Lung (tissue), 12 donors: ENCODE data around the gene TTI1. TPM values are rescaled to one million over a fixed set of nuclear protein-coding genes. Genes with fewer than 3 reads are reported as not detected.

Experiments
- ATAC-seq: fragments of 200-7000 bp; cut with Tn5 transposase; one replicate; pipeline ENCODE4 v1.9.1; 2020; ENCODE audit warnings: moderate number of reproducible peaks; ENCODE audit not compliant: insufficient read depth, low FRiP score
- DNase-seq, 3 donors: peaks; one replicate each; pipeline ENCODE4 v3.0.0-alpha.2; 2013 to 2017
- H3K27ac ChIP-seq, 2 donors: one replicate each; pipeline ENCODE4 v1.5.1; 2013; ENCODE audit warnings: mild to moderate bottlenecking in 2 of 2, moderate library complexity in 2 of 2, control low read depth in 1 of 2, inconsistent platforms in 1 of 2, low read depth in 1 of 2, low read length in 1 of 2
- H3K27me3 ChIP-seq, 3 donors: one replicate each; pipeline ENCODE4 v1.5.1; 2013; ENCODE audit warnings: low read length in 2 of 3; ENCODE audit not compliant: control insufficient read depth in 3 of 3, insufficient read depth in 3 of 3
- H3K36me3 ChIP-seq, 4 donors: one replicate each; pipeline ENCODE4 v1.5.1; 2013; ENCODE audit warnings: low read length in 4 of 4, mild to moderate bottlenecking in 1 of 4, moderate library complexity in 1 of 4; ENCODE audit not compliant: control insufficient read depth in 4 of 4, insufficient read depth in 4 of 4
- H3K4me1 ChIP-seq, 5 donors: one replicate each; pipeline ENCODE4 v1.5.1; 2013; ENCODE audit warnings: low read length in 5 of 5, mild to moderate bottlenecking in 2 of 5, moderate library complexity in 1 of 5; ENCODE audit not compliant: control insufficient read depth in 5 of 5, insufficient read depth in 5 of 5
- H3K4me3 ChIP-seq: one replicate; pipeline ENCODE4 v1.5.1; 2013; ENCODE audit warnings: mild to moderate bottlenecking, control low read depth, moderate library complexity
- H3K9ac ChIP-seq, 2 donors: one replicate each; pipeline ENCODE4 v1.5.1; 2013; ENCODE audit warnings: low read length in 2 of 2, control low read depth in 1 of 2; ENCODE audit not compliant: insufficient read depth in 1 of 2
- H3K9me3 ChIP-seq, 4 donors: one replicate each; pipeline ENCODE4 v1.5.1; 2013; ENCODE audit warnings: low read length in 3 of 4, mild to moderate bottlenecking in 1 of 4, moderate library complexity in 1 of 4; ENCODE audit not compliant: control insufficient read depth in 4 of 4, insufficient read depth in 3 of 4
- WGBS, 2 donors: extraction: QIAGEN DNeasy Blood & Tissue Kit; methylation state at CpG; one replicate each; pipeline ENCODE4 v1.1.7; 2013; 5-methylcytosine and 5-hydroxymethylcytosine counted together
- polyA plus RNA-seq, 2 donors: library from polyadenylated mRNA; stranded (reverse); fragments of 200-250 nt; gene quantifications; one replicate each; pipeline ENCODE4 v1.2.1, GENCODE V29; 2013
- total RNA-seq, 2 donors: library from RNA; depleted of rRNA in 1 of 2; stranded (reverse); fragments of >200 nt in 1 of 2; gene quantifications; one replicate each; pipeline ENCODE4 v1.2.1, GENCODE V29; 2014 to 2021
- TF ChIP-seq, protein P1 (sequence below): IDR thresholded peaks from 2 replicates; pipeline ENCODE4 v1.5.1; 2012; ENCODE audit warnings: mild to moderate bottlenecking; ENCODE audit errors: control extremely low read depth, extremely low read depth
- donor health status: control.
- donor health status: control.
- donor health status: Bipolar disorder and iron deficiency.
- donor health status: healthy.
- donor health status: DM: yes; HTN: yes; CAD: no.

Gene TTI1
- total and polyA plus RNA-seq, 4 donors, result 6.7 to 33.8 (median 15.5) TPM

DNA sequence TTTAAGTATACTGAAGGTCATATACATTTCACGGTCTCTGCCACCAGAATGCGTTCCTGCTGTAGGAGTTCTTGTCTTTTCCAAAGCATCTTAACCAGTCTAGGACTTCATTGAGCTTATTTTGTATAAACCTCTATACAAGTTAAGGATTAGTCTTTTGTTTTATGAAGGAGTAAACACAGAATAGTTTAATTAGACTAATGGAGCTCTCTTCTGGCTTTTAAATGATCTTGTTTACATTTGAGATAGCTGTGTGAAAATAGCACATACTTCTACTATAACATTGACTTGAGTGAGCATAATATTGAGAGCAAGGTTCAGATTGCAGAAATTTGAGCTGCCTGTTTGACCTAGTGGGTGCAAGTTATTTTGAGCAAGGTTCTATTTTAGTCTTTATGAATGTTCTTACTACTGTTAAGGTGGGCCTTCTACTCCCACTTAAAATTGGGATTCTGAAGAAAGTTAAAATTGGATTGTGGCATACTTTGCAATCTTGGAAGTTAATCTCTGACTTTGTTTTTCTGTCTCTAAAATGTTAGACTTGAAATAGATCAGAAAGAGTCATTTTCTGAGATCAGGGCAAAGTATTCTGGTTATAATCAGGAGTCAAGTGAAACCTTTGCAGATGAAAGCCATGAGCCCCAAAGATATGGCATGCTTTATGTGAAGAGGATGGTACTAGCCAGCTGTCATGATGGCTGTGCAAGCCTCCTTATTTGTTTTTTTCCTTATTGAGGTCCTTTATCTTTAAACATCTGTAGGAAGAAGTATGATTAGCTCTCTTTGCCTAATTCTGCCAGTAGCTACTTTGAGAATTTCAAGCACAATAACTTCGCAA lies 42.1 kb upstream of the TTI1 start:
- DNase-seq (peak in 2 of 3 donors; percentile 50 to 51), ATAC-seq (no peak)
- Histone ChIP-seq H3K9me3 (peaks cover 0 to 2% (median 0%) of the 10 kb centered on the region in 4 donors), H3K27ac (peak overlapping the region in 1 of 2 donors; percentile 78), H3K36me3 (peaks cover 13 to 22% (median 17%) of the 10 kb centered on the region in 4 donors), H3K4me3 (no peak overlapping the region), H3K4me1 (peaks cover 2 to 44% (median 27%) of the 10 kb centered on the region in 5 donors), H3K27me3 (no peaks in the 10 kb centered on the region), H3K9ac (no peak overlapping the region)
- TF ChIP-seq, protein P1, sequence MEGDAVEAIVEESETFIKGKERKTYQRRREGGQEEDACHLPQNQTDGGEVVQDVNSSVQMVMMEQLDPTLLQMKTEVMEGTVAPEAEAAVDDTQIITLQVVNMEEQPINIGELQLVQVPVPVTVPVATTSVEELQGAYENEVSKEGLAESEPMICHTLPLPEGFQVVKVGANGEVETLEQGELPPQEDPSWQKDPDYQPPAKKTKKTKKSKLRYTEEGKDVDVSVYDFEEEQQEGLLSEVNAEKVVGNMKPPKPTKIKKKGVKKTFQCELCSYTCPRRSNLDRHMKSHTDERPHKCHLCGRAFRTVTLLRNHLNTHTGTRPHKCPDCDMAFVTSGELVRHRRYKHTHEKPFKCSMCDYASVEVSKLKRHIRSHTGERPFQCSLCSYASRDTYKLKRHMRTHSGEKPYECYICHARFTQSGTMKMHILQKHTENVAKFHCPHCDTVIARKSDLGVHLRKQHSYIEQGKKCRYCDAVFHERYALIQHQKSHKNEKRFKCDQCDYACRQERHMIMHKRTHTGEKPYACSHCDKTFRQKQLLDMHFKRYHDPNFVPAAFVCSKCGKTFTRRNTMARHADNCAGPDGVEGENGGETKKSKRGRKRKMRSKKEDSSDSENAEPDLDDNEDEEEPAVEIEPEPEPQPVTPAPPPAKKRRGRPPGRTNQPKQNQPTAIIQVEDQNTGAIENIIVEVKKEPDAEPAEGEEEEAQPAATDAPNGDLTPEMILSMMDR, result no peak
- 81 to 85% methylated on average over 3 of the region's 3 CpGs for WGBS, 2 donors

DNA sequence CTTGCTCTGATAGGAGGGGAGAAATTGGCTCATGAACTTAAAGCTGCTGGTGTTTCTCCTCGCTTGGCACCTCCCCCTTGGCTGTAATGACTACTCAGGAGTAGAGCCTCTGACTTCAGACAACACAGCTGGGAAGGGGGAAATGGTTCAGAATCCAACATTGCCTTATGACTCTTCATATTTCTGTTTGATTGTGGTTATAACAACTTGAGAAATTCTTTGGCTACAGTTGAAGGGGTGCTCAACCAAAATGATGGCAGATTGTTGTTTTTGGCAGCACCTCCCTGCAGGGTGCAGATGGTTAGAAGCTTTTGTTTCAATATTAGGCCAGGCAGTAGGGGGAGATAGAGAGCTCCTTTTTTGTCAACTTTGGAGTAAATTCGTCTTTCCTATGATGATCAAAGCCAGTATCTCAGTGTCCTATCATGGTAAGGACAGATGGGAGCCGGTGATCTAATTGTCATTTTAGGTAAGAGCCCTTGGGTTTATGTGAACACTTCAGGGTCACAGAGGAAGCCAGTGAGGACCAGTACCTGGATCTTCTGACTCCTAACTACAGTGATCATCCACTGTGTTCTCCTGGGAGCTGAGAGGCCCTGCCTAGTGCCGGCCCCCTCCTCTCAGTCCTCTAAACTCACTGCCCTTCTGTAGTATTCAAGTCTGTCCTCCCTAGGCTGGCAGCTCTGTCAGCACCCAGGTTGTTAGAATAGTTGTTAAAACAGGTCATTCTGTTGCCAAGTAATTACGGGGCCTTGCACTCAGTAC lies 40.2 kb upstream of the TTI1 start:
- peak overlapping the region; percentile 29 to 54 for H3K27ac ChIP-seq
- TF ChIP-seq, protein P1, result peak; percentile 28
- no peak overlapping the region for H3K4me3 ChIP-seq
- H3K9me3 ChIP-seq, result no peaks in the 10 kb centered on the region
- H3K4me1 ChIP-seq, result peaks cover 2 to 44% (median 27%) of the 10 kb centered on the region in 5 donors
- no peaks in the 10 kb centered on the region for H3K27me3 ChIP-seq
- WGBS, 2 donors, result 47 to 68% methylated on average over 5 of the region's 5 CpGs
- H3K9ac ChIP-seq, result peak overlapping the region in 1 of 2 donors; percentile 14
- H3K36me3 ChIP-seq, result peaks cover 19 to 38% (median 29%) of the 10 kb centered on the region in 4 donors
- DNase-seq (peak; percentile 85 to 98 (median 98)), ATAC-seq (peak; percentile 84)

DNA sequence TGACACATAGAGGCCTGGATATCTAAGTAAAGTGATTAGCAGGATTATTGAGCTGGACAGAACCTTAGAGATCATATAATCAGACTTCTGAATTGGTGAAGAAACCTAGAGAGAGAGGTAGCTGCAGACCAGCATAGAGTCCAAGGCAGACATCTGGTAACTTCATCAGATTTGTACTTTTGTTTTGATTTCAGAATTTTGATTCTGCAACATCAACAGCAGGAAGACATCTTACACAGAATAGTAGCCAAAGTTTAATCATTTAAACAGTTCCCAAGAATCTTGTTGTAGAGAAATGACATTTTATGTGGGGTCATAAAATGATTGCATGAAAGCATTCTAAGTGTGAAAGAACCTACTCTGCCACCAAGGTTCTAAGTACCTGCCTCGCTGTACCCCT lies 39.6 kb upstream of the TTI1 start:
- Histone ChIP-seq H3K9ac (no peak overlapping the region), H3K36me3 (peaks cover 17 to 39% (median 34%) of the 10 kb centered on the region in 4 donors), H3K27ac (peak overlapping the region; percentile 13 to 38), H3K4me3 (no peak overlapping the region), H3K27me3 (no peaks in the 10 kb centered on the region), H3K9me3 (no peaks in the 10 kb centered on the region), H3K4me1 (peaks cover 2 to 44% (median 27%) of the 10 kb centered on the region in 5 donors)
- TF ChIP-seq, protein P1, result no peak
- WGBS, 2 donors, result 50 to 67% methylated on average over 1 of the region's 1 CpG
- ATAC-seq (no peak), DNase-seq (peak in 1 of 3 donors; percentile 92)
